ENCODE measurements around the gene NTHL1. TPM values are rescaled to one million over a fixed set of nuclear protein-coding genes. Genes with fewer than 3 reads are reported as not detected.

The NTHL1 gene
- total and polyA plus RNA-seq, 2 of the 8 experiments (the other 6 are each of a cell fraction or from before 2014, with no cell fraction given), result 70.9 to 150 TPM

- TF ChIP-seq CHD2 (IDR thresholded peaks at IDR 0.05; ENCODE audit: low read length) (no peak), TEAD4 (IDR thresholded peaks at IDR 0.05; ENCODE audit: low read depth, low read length) (no peak), SIX5 (IDR thresholded peaks at IDR 0.05; ENCODE audit: low read depth, low read length) (no peak), PHF8 (conservative IDR thresholded peaks at IDR 0.05; ENCODE audit: low read depth, low read length) (no peak)
Observed at GRCh38 chr16:2077016-2077415, 29.4 kb upstream of the NTHL1 start (continued).

All from H1 (cell line).